ENCODE measurements around the gene COPB1. TPM values are rescaled to one million over a fixed set of nuclear protein-coding genes. Genes with fewer than 3 reads are reported as not detected.
A peak's percentile ranks its signal among the peaks of the same experiment; 100 is the strongest.
"Not testable (repeated sequence)": the region's sequence is repeated elsewhere in the genome, so short reads cannot be mapped to it uniquely, and the experiment has no call there.

The COPB1 gene
- total RNA-seq, 1 donor from 2014 or later = 134 TPM

GRCh38 chr11:14538271-14538925, 38.8 kb upstream of the COPB1 start:
- Histone ChIP-seq H3K4me3 (ENCODE audit: low read length in 3 of 3) (no peak overlapping the region), H3K9ac (ENCODE audit: low read depth in 1 of 3, low read length in 3 of 3) (no peak overlapping the region), H3K27me3 (ENCODE audit: control insufficient read depth in 3 of 3, insufficient read depth in 3 of 3, low read length in 3 of 3) (no peaks in the 10 kb centered on the region), H3K27ac (ENCODE audit: low read depth, low read length) (no peak overlapping the region), H3K9me3 (ENCODE audit: control insufficient read depth in 3 of 3, low read length in 3 of 3) (no peaks in the 10 kb centered on the region), H3K36me3 (ENCODE audit: control insufficient read depth in 3 of 3, insufficient read depth in 3 of 3, low read length in 3 of 3) (no peaks in the 10 kb centered on the region), H3K4me1 (ENCODE audit: control insufficient read depth in 3 of 3, insufficient read depth in 3 of 3, low read length in 3 of 3) (peaks cover 0 to 6% (median 0%) of the 10 kb centered on the region in 3 donors)

- Histone ChIP-seq H3K27me3 (ENCODE audit: control insufficient read depth in 3 of 3, insufficient read depth in 3 of 3, low read length in 3 of 3) (no peaks in the 10 kb centered on the region), H3K9ac (ENCODE audit: low read depth in 1 of 3, low read length in 3 of 3) (no peak overlapping the region), H3K4me1 (ENCODE audit: control insufficient read depth in 3 of 3, insufficient read depth in 3 of 3, low read length in 3 of 3) (peaks cover 0 to 6% (median 0%) of the 10 kb centered on the region in 3 donors), H3K36me3 (ENCODE audit: control insufficient read depth in 3 of 3, insufficient read depth in 3 of 3, low read length in 3 of 3) (no peaks in the 10 kb centered on the region), H3K27ac (ENCODE audit: low read depth, low read length) (no peak overlapping the region), H3K4me3 (ENCODE audit: low read length in 3 of 3) (no peak overlapping the region), H3K9me3 (ENCODE audit: control insufficient read depth in 3 of 3, low read length in 3 of 3) (no peaks in the 10 kb centered on the region)
Measured at GRCh38 chr11:14537134-14537599, 37.6 kb upstream of the COPB1 start.

GRCh38 chr11:14535166-14535565, 35.6 kb upstream of the COPB1 start:
- not testable (repeated sequence) for H3K9me3 ChIP-seq (ENCODE audit: control insufficient read depth in 3 of 3, low read length in 3 of 3); H3K36me3 ChIP-seq (ENCODE audit: control insufficient read depth in 3 of 3, insufficient read depth in 3 of 3, low read length in 3 of 3); H3K9ac ChIP-seq (ENCODE audit: low read depth in 1 of 3, low read length in 3 of 3); H3K4me3 ChIP-seq (ENCODE audit: low read length in 3 of 3); H3K27me3 ChIP-seq (ENCODE audit: control insufficient read depth in 3 of 3, insufficient read depth in 3 of 3, low read length in 3 of 3); H3K27ac ChIP-seq (ENCODE audit: low read depth, low read length); H3K4me1 ChIP-seq (ENCODE audit: control insufficient read depth in 3 of 3, insufficient read depth in 3 of 3, low read length in 3 of 3)

GRCh38 chr11:14529951-14530350, 30.3 kb upstream of the COPB1 start:
- no peaks in the 10 kb centered on the region for H3K4me1 ChIP-seq (ENCODE audit: control insufficient read depth in 3 of 3, insufficient read depth in 3 of 3, low read length in 3 of 3)
- no peaks in the 10 kb centered on the region for H3K9me3 ChIP-seq (ENCODE audit: control insufficient read depth in 3 of 3, low read length in 3 of 3)
- H3K36me3 ChIP-seq (ENCODE audit: control insufficient read depth in 3 of 3, insufficient read depth in 3 of 3, low read length in 3 of 3) = no peaks in the 10 kb centered on the region
- no peak overlapping the region for H3K9ac ChIP-seq (ENCODE audit: low read depth in 1 of 3, low read length in 3 of 3)
- H3K27ac ChIP-seq (ENCODE audit: low read depth, low read length) = no peak overlapping the region
- no peaks in the 10 kb centered on the region for H3K27me3 ChIP-seq (ENCODE audit: control insufficient read depth in 3 of 3, insufficient read depth in 3 of 3, low read length in 3 of 3)
- H3K4me3 ChIP-seq (ENCODE audit: low read length in 3 of 3) = no peak overlapping the region

GRCh38 chr11:14529321-14529720, 29.7 kb upstream of the COPB1 start:
- Histone ChIP-seq H3K9ac (ENCODE audit: low read depth in 1 of 3, low read length in 3 of 3) (no peak overlapping the region), H3K4me3 (ENCODE audit: low read length in 3 of 3) (no peak overlapping the region), H3K9me3 (ENCODE audit: control insufficient read depth in 3 of 3, low read length in 3 of 3) (no peaks in the 10 kb centered on the region), H3K27ac (ENCODE audit: low read depth, low read length) (no peak overlapping the region), H3K27me3 (ENCODE audit: control insufficient read depth in 3 of 3, insufficient read depth in 3 of 3, low read length in 3 of 3) (no peaks in the 10 kb centered on the region), H3K4me1 (ENCODE audit: control insufficient read depth in 3 of 3, insufficient read depth in 3 of 3, low read length in 3 of 3) (no peaks in the 10 kb centered on the region), H3K36me3 (ENCODE audit: control insufficient read depth in 3 of 3, insufficient read depth in 3 of 3, low read length in 3 of 3) (no peaks in the 10 kb centered on the region)

- no peak overlapping the region for H3K27ac ChIP-seq (ENCODE audit: low read depth, low read length)
- H3K36me3 ChIP-seq (ENCODE audit: control insufficient read depth in 3 of 3, insufficient read depth in 3 of 3, low read length in 3 of 3) = peaks cover 3 to 7% (median 4%) of the 10 kb centered on the region in 3 donors
- H3K9me3 ChIP-seq (ENCODE audit: control insufficient read depth in 3 of 3, low read length in 3 of 3) = no peaks in the 10 kb centered on the region
- H3K27me3 ChIP-seq (ENCODE audit: control insufficient read depth in 3 of 3, insufficient read depth in 3 of 3, low read length in 3 of 3) = no peaks in the 10 kb centered on the region
- no peak overlapping the region for H3K9ac ChIP-seq (ENCODE audit: low read depth in 1 of 3, low read length in 3 of 3)
- H3K4me1 ChIP-seq (ENCODE audit: control insufficient read depth in 3 of 3, insufficient read depth in 3 of 3, low read length in 3 of 3) = peaks cover 8 to 17% (median 17%) of the 10 kb centered on the region in 3 donors
- H3K4me3 ChIP-seq (ENCODE audit: low read length in 3 of 3) = no peak overlapping the region
Measured at GRCh38 chr11:14522801-14523200, 23.2 kb upstream of the COPB1 start.

- peaks cover 3 to 12% (median 9%) of the 10 kb centered on the region in 3 donors for H3K36me3 ChIP-seq (ENCODE audit: control insufficient read depth in 3 of 3, insufficient read depth in 3 of 3, low read length in 3 of 3)
- H3K4me3 ChIP-seq (ENCODE audit: low read length in 3 of 3) = no peak overlapping the region
- H3K9me3 ChIP-seq (ENCODE audit: control insufficient read depth in 3 of 3, low read length in 3 of 3) = no peaks in the 10 kb centered on the region
- H3K9ac ChIP-seq (ENCODE audit: low read depth in 1 of 3, low read length in 3 of 3) = no peak overlapping the region
- H3K27ac ChIP-seq (ENCODE audit: low read depth, low read length) = no peak overlapping the region
- peaks cover 8 to 17% (median 17%) of the 10 kb centered on the region in 3 donors for H3K4me1 ChIP-seq (ENCODE audit: control insufficient read depth in 3 of 3, insufficient read depth in 3 of 3, low read length in 3 of 3)
- H3K27me3 ChIP-seq (ENCODE audit: control insufficient read depth in 3 of 3, insufficient read depth in 3 of 3, low read length in 3 of 3) = no peaks in the 10 kb centered on the region
Measured at GRCh38 chr11:14522245-14522644, 22.6 kb upstream of the COPB1 start.

GRCh38 chr11:14520747-14521151, 21.1 kb upstream of the COPB1 start:
- Histone ChIP-seq H3K4me1 (ENCODE audit: control insufficient read depth in 3 of 3, insufficient read depth in 3 of 3, low read length in 3 of 3) (peaks cover 8 to 17% (median 17%) of the 10 kb centered on the region in 3 donors), H3K27me3 (ENCODE audit: control insufficient read depth in 3 of 3, insufficient read depth in 3 of 3, low read length in 3 of 3) (no peaks in the 10 kb centered on the region), H3K9ac (ENCODE audit: low read depth in 1 of 3, low read length in 3 of 3) (peak overlapping the region; percentile 92 to 100 (median 98)), H3K27ac (ENCODE audit: low read depth, low read length) (peak overlapping the region; percentile 91), H3K9me3 (ENCODE audit: control insufficient read depth in 3 of 3, low read length in 3 of 3) (no peaks in the 10 kb centered on the region), H3K4me3 (ENCODE audit: low read length in 3 of 3) (peak overlapping the region; percentile 80 to 99 (median 95)), H3K36me3 (ENCODE audit: control insufficient read depth in 3 of 3, insufficient read depth in 3 of 3, low read length in 3 of 3) (peaks cover 3 to 23% (median 14%) of the 10 kb centered on the region in 3 donors)

GRCh38 chr11:14519917-14520746, 20.5 kb upstream of the COPB1 start, which contains the start of gene PSMA1:
Gene PSMA1, minus strand, starts transcription at chr11:14520386. Its CDS starts 87 bp downstream, at chr11:14520299.
- Histone ChIP-seq H3K4me1 (ENCODE audit: control insufficient read depth in 3 of 3, insufficient read depth in 3 of 3, low read length in 3 of 3) (peaks cover 8 to 17% (median 17%) of the 10 kb centered on the region in 3 donors), H3K9ac (ENCODE audit: low read depth in 1 of 3, low read length in 3 of 3) (peak within 1 kb of the TSS; percentile 92 to 100 (median 98)), H3K36me3 (ENCODE audit: control insufficient read depth in 3 of 3, insufficient read depth in 3 of 3, low read length in 3 of 3) (peaks cover 3 to 25% (median 16%) of the 10 kb centered on the region in 3 donors), H3K27ac (ENCODE audit: low read depth, low read length) (peak within 1 kb of the TSS; percentile 91), H3K4me3 (ENCODE audit: low read length in 3 of 3) (peak within 1 kb of the TSS; percentile 80 to 99 (median 95)), H3K27me3 (ENCODE audit: control insufficient read depth in 3 of 3, insufficient read depth in 3 of 3, low read length in 3 of 3) (no peaks in the 10 kb centered on the region), H3K9me3 (ENCODE audit: control insufficient read depth in 3 of 3, low read length in 3 of 3) (no peaks in the 10 kb centered on the region)

- peaks cover 3 to 31% (median 21%) of the 10 kb centered on the region in 3 donors for H3K36me3 ChIP-seq (ENCODE audit: control insufficient read depth in 3 of 3, insufficient read depth in 3 of 3, low read length in 3 of 3)
- peak overlapping the region; percentile 80 to 99 (median 95) for H3K4me3 ChIP-seq (ENCODE audit: low read length in 3 of 3)
- no peaks in the 10 kb centered on the region for H3K9me3 ChIP-seq (ENCODE audit: control insufficient read depth in 3 of 3, low read length in 3 of 3)
- H3K27me3 ChIP-seq (ENCODE audit: control insufficient read depth in 3 of 3, insufficient read depth in 3 of 3, low read length in 3 of 3) = no peaks in the 10 kb centered on the region
- peak overlapping the region; percentile 92 to 100 (median 98) for H3K9ac ChIP-seq (ENCODE audit: low read depth in 1 of 3, low read length in 3 of 3)
- peaks cover 8 to 17% (median 17%) of the 10 kb centered on the region in 3 donors for H3K4me1 ChIP-seq (ENCODE audit: control insufficient read depth in 3 of 3, insufficient read depth in 3 of 3, low read length in 3 of 3)
- peak overlapping the region; percentile 91 for H3K27ac ChIP-seq (ENCODE audit: low read depth, low read length)
Measured at GRCh38 chr11:14519597-14519916, 19.9 kb upstream of the COPB1 start.

All from skeletal muscle tissue (tissue), 4 donors.